HepG2 (cell line): ENCODE measurements around the gene PSMD1. TPM values are rescaled to one million over a fixed set of nuclear protein-coding genes. Genes with fewer than 3 reads are reported as not detected.

Experiments
- ATAC-seq: fragments of 200-7000 bp; cut with Tn5 transposase; 3 replicates; pipeline ENCODE4 v1.9.1; 2020; ENCODE audit warnings: mild to moderate bottlenecking, moderate library complexity
- BruUV-seq: library from RNA; stranded (reverse); fragments of 400-500 nt; replicated peaks from 2 replicates; lab custom pipeline; 2021; lab: Mats Ljungman, UMichigan
- CTCF ChIA-PET: fragments of 300-600 bp; formaldehyde crosslinking; extraction: SDS; loops from one replicate; lab custom pipeline; 2021; ENCODE audit warnings: low total read pairs, inconsistent platforms, low intra/inter-chr PET ratio; lab: Yijun Ruan, JAX
- POLR2A ChIA-PET: fragments of 350-600 bp; sonication (Branson Sonifier 250); formaldehyde crosslinking; loops from one replicate; lab custom pipeline; 2020; ENCODE audit warnings: antibody characterized with exemption, inconsistent platforms; lab: Yijun Ruan, JAX
- DNase-seq: peaks from one replicate; pipeline ENCODE4 v3.0.0-alpha.2; 2015; ENCODE audit warnings: low spot score
- FAIRE-seq: peaks from 3 replicates; lab custom pipeline; 2011; peaks lifted over from hg19 to GRCh38; lab: Jason Lieb, UNC
- H2AFZ ChIP-seq: one replicate; pipeline ENCODE4 v1.6.1; 2011; ENCODE audit warnings: low read length, inconsistent platforms
- H3K27ac ChIP-seq: fragments of 300-600 bp; 3 replicates; pipeline ENCODE4 v1.8.0; 2011; ENCODE audit warnings: mixed run types, mild to moderate bottlenecking, mixed read lengths, low read length, inconsistent platforms; ENCODE audit not compliant: insufficient read depth; ENCODE audit errors: extremely low read length
- H3K27me3 ChIP-seq, 2 experiments: fragments of 200-600 bp in 1 of 2; 2 replicates in 1 of 2; 3 replicates in 1 of 2; pipeline versions ENCODE4 v1.6.0 to v1.8.0; 2011; ENCODE audit warnings: low read length in 2 of 2, mild to moderate bottlenecking in 2 of 2, moderate library complexity in 2 of 2, inconsistent platforms in 1 of 2; ENCODE audit not compliant: insufficient read depth in 2 of 2, control insufficient read depth in 1 of 2
- H3K36me3 ChIP-seq, 2 experiments: fragments of 200-600 bp in 1 of 2; replicated peaks in 1 of 2; 2 replicates in 1 of 2; 3 replicates in 1 of 2; pipeline versions ENCODE4 v1.5.1 to v1.8.0; 2011; ENCODE audit warnings: low read length in 2 of 2, inconsistent platforms in 1 of 2; ENCODE audit not compliant: insufficient read depth in 2 of 2, control insufficient read depth in 1 of 2
- H3K4me1 ChIP-seq: 2 replicates; pipeline ENCODE4 v1.5.1; 2012; ENCODE audit warnings: low read length, inconsistent platforms; ENCODE audit not compliant: insufficient read depth
- H3K4me2 ChIP-seq: 2 replicates; pipeline ENCODE4 v1.6.0; 2011; ENCODE audit warnings: low read depth, low read length, inconsistent platforms
- H3K4me3 ChIP-seq, 3 experiments: fragments of 200-600 bp in 1 of 3; sonication (generic), shearing (Covaris generic) in 1 of 3; replicated peaks in 1 of 3; 2 replicates each; pipeline ENCODE4 v1.5.1; 2011 to 2016; ENCODE audit warnings: low read length in 3 of 3, inconsistent platforms in 2 of 3, low read depth in 2 of 3, mild to moderate bottlenecking in 2 of 3, control low read depth in 1 of 3, mixed read lengths in 1 of 3; ENCODE audit not compliant: insufficient read depth in 1 of 3
- H3K79me2 ChIP-seq: one replicate; pipeline ENCODE4 v1.6.1; 2011; ENCODE audit warnings: low read length, inconsistent platforms; ENCODE audit not compliant: insufficient read depth
- H3K9ac ChIP-seq: 2 replicates; pipeline ENCODE4 v1.6.0; 2011; ENCODE audit warnings: mild to moderate bottlenecking, low read depth, low read length, inconsistent platforms; ENCODE audit not compliant: insufficient read depth
- H3K9me3 ChIP-seq: 2 replicates; pipeline ENCODE4 v1.5.1; 2012; ENCODE audit warnings: mild to moderate bottlenecking, low read length
- H4K20me1 ChIP-seq: 2 replicates; pipeline ENCODE4 v1.6.0; 2011; ENCODE audit warnings: inconsistent platforms, mild to moderate bottlenecking, low read length, moderate library complexity; ENCODE audit not compliant: insufficient read depth
- EHMT2 ChIP-seq: fragments of 200-600 bp; sonication (generic); IDR thresholded peaks from 2 replicates; pipeline ENCODE4 v1.7.0; 2017; ENCODE audit warnings: antibody characterized with exemption, low read depth, low read length, borderline replicate concordance
- GTF3A ChIP-seq: sonication (generic); formaldehyde crosslinking; conservative IDR thresholded peaks from 2 replicates; pipeline ENCODE4 v1.4.0; 2020; ENCODE audit warnings: mild to moderate bottlenecking, missing genetic modification reagents
- HNF4A ChIP-seq: sonication (generic); formaldehyde crosslinking; IDR thresholded peaks from 2 replicates; pipeline ENCODE4 v1.4.0; 2020; ENCODE audit warnings: missing genetic modification reagents
- MIER3 ChIP-seq: IDR thresholded peaks from 2 replicates; pipeline ENCODE4 v1.6.1; 2016; ENCODE audit warnings: missing compliant biosample characterization, borderline replicate concordance
- MZF1 ChIP-seq: sonication (generic); formaldehyde crosslinking; IDR thresholded peaks from 2 replicates; pipeline ENCODE4 v1.8.1; 2023; ENCODE audit warnings: mild to moderate bottlenecking, missing genetic modification reagents, borderline replicate concordance
- POLR2AphosphoS5 ChIP-seq: IDR thresholded peaks from 2 replicates; pipeline ENCODE4 v1.6.1; 2012; ENCODE audit warnings: low read depth, low read length
- RBFOX2 ChIP-seq: fragments of 200-400 bp; formaldehyde crosslinking; IDR thresholded peaks from 2 replicates; pipeline ENCODE4 v1.6.1; 2017; ENCODE audit warnings: low read depth, mild to moderate bottlenecking, low read length
- REPIN1 ChIP-seq: sonication (generic); formaldehyde crosslinking; IDR thresholded peaks from 2 replicates; pipeline ENCODE4 v1.8.0; 2022; ENCODE audit warnings: missing genetic modification reagents, low read depth, mild to moderate bottlenecking, borderline replicate concordance
- SRF ChIP-seq: IDR thresholded peaks from 2 replicates; pipeline ENCODE4 v1.6.1; 2011; ENCODE audit warnings: mild to moderate bottlenecking, low read depth, low read length, moderate library complexity
- ZNF432 ChIP-seq: sonication (generic); formaldehyde crosslinking; IDR thresholded peaks from 2 replicates; pipeline ENCODE4 v1.5.0; 2020; ENCODE audit warnings: missing genetic modification reagents, mild to moderate bottlenecking, borderline replicate concordance
- ZNF562 ChIP-seq: sonication (generic); formaldehyde crosslinking; IDR thresholded peaks from 2 replicates; pipeline ENCODE4 v1.8.0; 2022; ENCODE audit warnings: missing genetic modification reagents, borderline replicate concordance
- ZNF563 ChIP-seq: sonication (generic); formaldehyde crosslinking; IDR thresholded peaks from 2 replicates; pipeline ENCODE4 v1.8.0; 2022; ENCODE audit warnings: mild to moderate bottlenecking, moderate library complexity, missing genetic modification reagents
- ZNF775 ChIP-seq: sonication (generic); formaldehyde crosslinking; IDR thresholded peaks from 2 replicates; pipeline ENCODE4 v1.4.0; 2020; ENCODE audit warnings: missing genetic modification reagents, mild to moderate bottlenecking, moderate library complexity, borderline replicate concordance
- WGBS: methylation state at CpG from one replicate; pipeline ENCODE4 v1.1.6; 2017; ENCODE audit warnings: low lambda C conversion rate; 5-methylcytosine and 5-hydroxymethylcytosine counted together
- in situ Hi-C: cut with HindIII; loops from 2 replicates; pipeline ENCODE4 v1.10.0; 2017; ENCODE audit warnings: low pct_unique_long_range_greater_than_20kb; ENCODE audit not compliant: extremely low pct_ligation_motif_present
- intact Hi-C: fragments of 100-400 bp; cut with micrococcal nuclease; formaldehyde crosslinking; loops from one replicate; pipeline ENCODE4 v1.10.0; 2022; ENCODE audit not compliant: unreplicated experiment
- polyA plus RNA-seq, 8 experiments: library from polyadenylated mRNA; depleted of rRNA in 3 of 8; stranded (reverse) in 7 of 8; unstranded in 1 of 8; fragments of >200 nt; fragmentation: Illumina TruSeq in 4 of 8; extraction: Trizol in 4 of 8; gene quantifications; 2 replicates each; pipeline versions ENCODE4 v1.2.1 to v1.2.3, GENCODE V29; 2011 to 2016; ENCODE audit warnings: low read depth in 4 of 8, missing spikeins in 1 of 8, mixed read lengths in 1 of 8; ENCODE audit not compliant: insufficient read depth in 1 of 8
- total RNA-seq, 5 experiments: library from RNA; depleted of rRNA; stranded (reverse); fragments of >200 nt; fragmentation: Illumina TruSeq; extraction: Trizol; gene quantifications; 2 replicates each; pipeline ENCODE4 v1.2.3, GENCODE V29; 2016; ENCODE audit warnings: low read depth in 1 of 5
- TF ChIP-seq, protein P1 (sequence below): sonication (generic); formaldehyde crosslinking; IDR thresholded peaks from 2 replicates; pipeline ENCODE4 v1.8.0; 2023; ENCODE audit warnings: mild to moderate bottlenecking, missing genetic modification reagents
- TF ChIP-seq, protein P2 (sequence below): sonication (generic); formaldehyde crosslinking; IDR thresholded peaks from 2 replicates; pipeline ENCODE4 v1.8.0; 2022; ENCODE audit warnings: missing genetic modification reagents, mild to moderate bottlenecking, borderline replicate concordance
- TF ChIP-seq, protein P3 (sequence below): sonication (generic); formaldehyde crosslinking; IDR thresholded peaks from 2 replicates; pipeline ENCODE4 v1.4.0; 2020; ENCODE audit warnings: mild to moderate bottlenecking, missing genetic modification reagents

PSMD1 gene
- total and polyA plus RNA-seq, 2 of the 13 experiments (the other 11 are each of a cell fraction or from before 2014, with no cell fraction given), result 136 to 191 TPM

DNA sequence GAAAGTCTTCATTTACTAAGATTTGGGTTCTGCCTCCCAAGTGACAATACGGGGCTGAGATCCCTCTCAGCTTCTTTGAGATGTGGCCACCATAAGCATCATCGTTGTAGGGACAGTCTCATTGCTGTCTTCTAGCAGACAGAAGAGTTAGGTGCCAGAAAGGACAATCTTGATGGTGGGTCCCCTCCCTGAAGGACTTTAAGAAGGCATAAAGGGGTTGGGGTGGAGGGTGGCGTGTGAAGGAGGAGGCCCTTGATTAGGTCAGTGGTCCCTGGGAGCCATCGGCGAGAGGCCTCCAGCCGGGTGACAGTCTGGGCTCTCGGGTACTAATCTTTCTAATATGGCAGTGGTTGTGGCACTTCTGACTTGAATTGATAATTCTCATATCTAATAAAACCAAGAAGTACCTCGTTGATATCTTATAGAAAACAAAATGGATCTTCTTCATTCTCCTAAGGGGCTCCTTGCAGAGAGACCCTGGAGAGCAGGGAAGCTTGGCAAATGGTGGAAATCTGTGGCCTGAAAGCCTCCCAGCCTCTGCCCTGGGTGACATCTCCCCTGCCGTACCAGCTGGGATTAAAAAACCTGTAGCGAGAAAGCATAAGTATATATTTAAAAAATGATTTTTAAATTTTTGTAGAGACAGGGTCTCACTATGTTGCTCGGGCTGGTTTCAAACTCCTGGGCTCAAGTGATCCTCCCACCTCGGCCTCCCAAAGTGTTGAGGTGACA is 7.2 kb upstream of the PSMD1 start:
- in situ Hi-C loops, result loop anchor here (5.0 kb wide), 1 partner anchor 52 kb away; the partner anchor contains the start of gene SPATA3
- POLR2A ChIA-PET, result interaction anchor here (0.8 to 7.7 kb wide), 21 partner anchors 11 to 659 kb away, joined by 3 to 399 read pairs (median 7); partner anchors contain the start of genes C2orf72, ITM2C and PTMA
- TF ChIP-seq ZNF562 (CRISPR knock-in tag) (no peak), MIER3 (CRISPR knock-in tag) (no peak), POLR2AphosphoS5 (peak; percentile 59; the same call in 1 of the 2 replicates), SRF (no peak), ZNF775 (CRISPR knock-in tag) (no peak), ZNF563 (CRISPR knock-in tag) (0 out of 2 replicates have a peak, but pooled peaks have one; percentile 1), RBFOX2 (peak; percentile 49; the same call in 1 of the 2 replicates), HNF4A (CRISPR knock-in tag) (no peak), GTF3A (0 out of 2 replicates have a peak, but pooled peaks have one; percentile 14), ZNF432 (CRISPR knock-in tag) (0 out of 2 replicates have a peak, but pooled peaks have one; percentile 46), REPIN1 (CRISPR knock-in tag) (peak; percentile 37; the same call in 1 of the 2 replicates), MZF1 (CRISPR knock-in tag) (no peak), EHMT2 (0 out of 2 replicates have a peak, but pooled peaks have one; percentile 8)
- TF ChIP-seq, protein P1, sequence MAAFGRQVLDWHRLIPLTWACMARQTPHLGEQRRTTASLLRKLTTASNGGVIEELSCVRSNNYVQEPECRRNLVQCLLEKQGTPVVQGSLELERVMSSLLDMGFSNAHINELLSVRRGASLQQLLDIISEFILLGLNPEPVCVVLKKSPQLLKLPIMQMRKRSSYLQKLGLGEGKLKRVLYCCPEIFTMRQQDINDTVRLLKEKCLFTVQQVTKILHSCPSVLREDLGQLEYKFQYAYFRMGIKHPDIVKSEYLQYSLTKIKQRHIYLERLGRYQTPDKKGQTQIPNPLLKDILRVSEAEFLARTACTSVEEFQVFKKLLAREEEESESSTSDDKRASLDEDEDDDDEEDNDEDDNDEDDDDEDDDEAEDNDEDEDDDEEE, result peak; percentile 53; the same call in 1 of the 2 replicates
- TF ChIP-seq, protein P2, sequence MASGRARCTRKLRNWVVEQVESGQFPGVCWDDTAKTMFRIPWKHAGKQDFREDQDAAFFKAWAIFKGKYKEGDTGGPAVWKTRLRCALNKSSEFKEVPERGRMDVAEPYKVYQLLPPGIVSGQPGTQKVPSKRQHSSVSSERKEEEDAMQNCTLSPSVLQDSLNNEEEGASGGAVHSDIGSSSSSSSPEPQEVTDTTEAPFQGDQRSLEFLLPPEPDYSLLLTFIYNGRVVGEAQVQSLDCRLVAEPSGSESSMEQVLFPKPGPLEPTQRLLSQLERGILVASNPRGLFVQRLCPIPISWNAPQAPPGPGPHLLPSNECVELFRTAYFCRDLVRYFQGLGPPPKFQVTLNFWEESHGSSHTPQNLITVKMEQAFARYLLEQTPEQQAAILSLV (CRISPR knock-in tag), result no peak
- TF ChIP-seq, protein P3, sequence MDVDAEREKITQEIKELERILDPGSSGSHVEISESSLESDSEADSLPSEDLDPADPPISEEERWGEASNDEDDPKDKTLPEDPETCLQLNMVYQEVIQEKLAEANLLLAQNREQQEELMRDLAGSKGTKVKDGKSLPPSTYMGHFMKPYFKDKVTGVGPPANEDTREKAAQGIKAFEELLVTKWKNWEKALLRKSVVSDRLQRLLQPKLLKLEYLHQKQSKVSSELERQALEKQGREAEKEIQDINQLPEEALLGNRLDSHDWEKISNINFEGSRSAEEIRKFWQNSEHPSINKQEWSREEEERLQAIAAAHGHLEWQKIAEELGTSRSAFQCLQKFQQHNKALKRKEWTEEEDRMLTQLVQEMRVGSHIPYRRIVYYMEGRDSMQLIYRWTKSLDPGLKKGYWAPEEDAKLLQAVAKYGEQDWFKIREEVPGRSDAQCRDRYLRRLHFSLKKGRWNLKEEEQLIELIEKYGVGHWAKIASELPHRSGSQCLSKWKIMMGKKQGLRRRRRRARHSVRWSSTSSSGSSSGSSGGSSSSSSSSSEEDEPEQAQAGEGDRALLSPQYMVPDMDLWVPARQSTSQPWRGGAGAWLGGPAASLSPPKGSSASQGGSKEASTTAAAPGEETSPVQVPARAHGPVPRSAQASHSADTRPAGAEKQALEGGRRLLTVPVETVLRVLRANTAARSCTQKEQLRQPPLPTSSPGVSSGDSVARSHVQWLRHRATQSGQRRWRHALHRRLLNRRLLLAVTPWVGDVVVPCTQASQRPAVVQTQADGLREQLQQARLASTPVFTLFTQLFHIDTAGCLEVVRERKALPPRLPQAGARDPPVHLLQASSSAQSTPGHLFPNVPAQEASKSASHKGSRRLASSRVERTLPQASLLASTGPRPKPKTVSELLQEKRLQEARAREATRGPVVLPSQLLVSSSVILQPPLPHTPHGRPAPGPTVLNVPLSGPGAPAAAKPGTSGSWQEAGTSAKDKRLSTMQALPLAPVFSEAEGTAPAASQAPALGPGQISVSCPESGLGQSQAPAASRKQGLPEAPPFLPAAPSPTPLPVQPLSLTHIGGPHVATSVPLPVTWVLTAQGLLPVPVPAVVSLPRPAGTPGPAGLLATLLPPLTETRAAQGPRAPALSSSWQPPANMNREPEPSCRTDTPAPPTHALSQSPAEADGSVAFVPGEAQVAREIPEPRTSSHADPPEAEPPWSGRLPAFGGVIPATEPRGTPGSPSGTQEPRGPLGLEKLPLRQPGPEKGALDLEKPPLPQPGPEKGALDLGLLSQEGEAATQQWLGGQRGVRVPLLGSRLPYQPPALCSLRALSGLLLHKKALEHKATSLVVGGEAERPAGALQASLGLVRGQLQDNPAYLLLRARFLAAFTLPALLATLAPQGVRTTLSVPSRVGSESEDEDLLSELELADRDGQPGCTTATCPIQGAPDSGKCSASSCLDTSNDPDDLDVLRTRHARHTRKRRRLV, result no peak

More for the DNA sequence above, 7.2 kb upstream of the PSMD1 start:
- intact Hi-C loops, result loop anchor here (1.0 to 10.0 kb wide), 7 partner anchors 9 to 655 kb away; partner anchors contain the start of genes ITM2C, NCL and PTMA
- peaks cover 82% of the 10 kb centered on the region for H3K4me1 ChIP-seq
- CTCF ChIA-PET, result no interaction called here
- peak overlapping the region; percentile 78 for H3K4me2 ChIP-seq
- peaks cover 3 to 11% of the 10 kb centered on the region in 2 experiments; a peak in 4 of 5 replicates for H3K36me3 ChIP-seq
- no peaks in the 10 kb centered on the region for H3K79me2 ChIP-seq
- peak overlapping the region; percentile 75 for H3K9ac ChIP-seq
- no peak overlapping the region for H2AFZ ChIP-seq
- ATAC-seq (no peak), DNase-seq (no peak), FAIRE-seq (no peak)
- peak overlapping the region; percentile 97 for H3K27ac ChIP-seq
- WGBS, result 40% methylated on average over 12 of the region's 12 CpGs
- H3K27me3 ChIP-seq, result no peaks in the 10 kb centered on the region; a peak in 1 of 5 replicates
- TSS peak; percentile 89 for BruUV-seq
- no peaks in the 10 kb centered on the region for H3K9me3 ChIP-seq
- peak overlapping the region; percentile 17 to 56 (median 34); a peak in 5 of 6 replicates for H3K4me3 ChIP-seq
- no peaks in the 10 kb centered on the region for H4K20me1 ChIP-seq
